Neural progenitor cell (in vitro differentiated cells): ENCODE data around the gene VARS1.

ENCODE experiments used
- EZH2 ChIP-seq: fragments of 200-600 bp; sonication (generic); IDR thresholded peaks from 2 replicates; pipeline ENCODE4 v1.6.1; 2017; ENCODE audit warnings: antibody characterized with exemption, mild to moderate bottlenecking, moderate library complexity
- EZH2phosphoT487 ChIP-seq: fragments of 200-600 bp; sonication (generic); IDR thresholded peaks from 2 replicates; pipeline ENCODE4 v1.6.1; 2017; ENCODE audit warnings: antibody characterized with exemption
- TF ChIP-seq, protein P1 (sequence below): fragments of 200-600 bp; sonication (generic); IDR thresholded peaks from 2 replicates; pipeline ENCODE4 v1.5.1; 2017; ENCODE audit warnings: antibody characterized with exemption, mild to moderate bottlenecking

GRCh38 chr6:31767096-31767645, 28.4 kb downstream of the VARS1 start:
- TF ChIP-seq, protein P1, sequence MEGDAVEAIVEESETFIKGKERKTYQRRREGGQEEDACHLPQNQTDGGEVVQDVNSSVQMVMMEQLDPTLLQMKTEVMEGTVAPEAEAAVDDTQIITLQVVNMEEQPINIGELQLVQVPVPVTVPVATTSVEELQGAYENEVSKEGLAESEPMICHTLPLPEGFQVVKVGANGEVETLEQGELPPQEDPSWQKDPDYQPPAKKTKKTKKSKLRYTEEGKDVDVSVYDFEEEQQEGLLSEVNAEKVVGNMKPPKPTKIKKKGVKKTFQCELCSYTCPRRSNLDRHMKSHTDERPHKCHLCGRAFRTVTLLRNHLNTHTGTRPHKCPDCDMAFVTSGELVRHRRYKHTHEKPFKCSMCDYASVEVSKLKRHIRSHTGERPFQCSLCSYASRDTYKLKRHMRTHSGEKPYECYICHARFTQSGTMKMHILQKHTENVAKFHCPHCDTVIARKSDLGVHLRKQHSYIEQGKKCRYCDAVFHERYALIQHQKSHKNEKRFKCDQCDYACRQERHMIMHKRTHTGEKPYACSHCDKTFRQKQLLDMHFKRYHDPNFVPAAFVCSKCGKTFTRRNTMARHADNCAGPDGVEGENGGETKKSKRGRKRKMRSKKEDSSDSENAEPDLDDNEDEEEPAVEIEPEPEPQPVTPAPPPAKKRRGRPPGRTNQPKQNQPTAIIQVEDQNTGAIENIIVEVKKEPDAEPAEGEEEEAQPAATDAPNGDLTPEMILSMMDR, result no peak
- TF ChIP-seq EZH2, result no peak
- TF ChIP-seq EZH2phosphoT487, result no peak
